IMR-90 (cell line): Measurements from ENCODE around the gene BPTF.

Experiments
- BHLHE40 ChIP-seq: fragments of 150-350 bp; IDR thresholded peaks from 2 replicates; pipeline ENCODE4 v1.6.1; 2016; ENCODE audit warnings: mild to moderate bottlenecking, low read depth, low read length
- CEBPB ChIP-seq: IDR thresholded peaks from 2 replicates; pipeline ENCODE4 v1.6.1; 2012; ENCODE audit warnings: low read depth, low read length, improper control_type of control experiment
- FOS ChIP-seq: fragments of 150-350 bp; IDR thresholded peaks from 2 replicates; pipeline ENCODE4 v1.6.1; 2016; ENCODE audit warnings: low read depth, low read length
- MAFK ChIP-seq: IDR thresholded peaks from 2 replicates; pipeline ENCODE4 v1.6.1; 2012; ENCODE audit warnings: low read depth, low read length, improper control_type of control experiment
- MAZ ChIP-seq: IDR thresholded peaks from 2 replicates; pipeline ENCODE4 v1.6.1; 2012; ENCODE audit warnings: low read depth, mild to moderate bottlenecking, low read length, improper control_type of control experiment, moderate library complexity, borderline replicate concordance
- MXI1 ChIP-seq: IDR thresholded peaks from 2 replicates; pipeline ENCODE4 v1.6.1; 2012; ENCODE audit warnings: low read depth, mild to moderate bottlenecking, low read length, moderate library complexity, borderline replicate concordance
- NFE2L2 ChIP-seq: fragments of 150-350 bp; IDR thresholded peaks from 2 replicates; pipeline ENCODE4 v1.6.1; 2016; ENCODE audit warnings: low read depth, mild to moderate bottlenecking, low read length
- POLR2A ChIP-seq: IDR thresholded peaks from 2 replicates; pipeline ENCODE4 v1.6.1; 2012; ENCODE audit warnings: mild to moderate bottlenecking, low read depth, low read length
- RAD21 ChIP-seq: IDR thresholded peaks from 2 replicates; pipeline ENCODE4 v1.6.1; 2012; ENCODE audit warnings: low read length, improper control_type of control experiment
- RCOR1 ChIP-seq: IDR thresholded peaks from 2 replicates; pipeline ENCODE4 v1.6.1; 2012; ENCODE audit warnings: mild to moderate bottlenecking, low read length, improper control_type of control experiment; ENCODE audit not compliant: insufficient replicate concordance
- RFX5 ChIP-seq: IDR thresholded peaks from 2 replicates; pipeline ENCODE4 v1.8.0; 2012; ENCODE audit warnings: low read depth, mild to moderate bottlenecking, low read length, moderate library complexity
- SMC3 ChIP-seq: fragments of 150-350 bp; IDR thresholded peaks from 2 replicates; pipeline ENCODE4 v1.6.1; 2016; ENCODE audit warnings: low read depth, mild to moderate bottlenecking, antibody characterized with exemption, low read length, moderate library complexity
- TF ChIP-seq, protein P1 (sequence below): conservative IDR thresholded peaks from 2 replicates; pipeline ENCODE4 v1.5.1; 2012; ENCODE audit warnings: mild to moderate bottlenecking, low read depth, low read length, improper control_type of control experiment
- TF ChIP-seq, protein P2 (sequence below): fragments of 150-350 bp; IDR thresholded peaks from 2 replicates; pipeline ENCODE4 v1.6.1; 2017; ENCODE audit warnings: mild to moderate bottlenecking, antibody characterized with exemption, low read length, low read depth

DNA sequence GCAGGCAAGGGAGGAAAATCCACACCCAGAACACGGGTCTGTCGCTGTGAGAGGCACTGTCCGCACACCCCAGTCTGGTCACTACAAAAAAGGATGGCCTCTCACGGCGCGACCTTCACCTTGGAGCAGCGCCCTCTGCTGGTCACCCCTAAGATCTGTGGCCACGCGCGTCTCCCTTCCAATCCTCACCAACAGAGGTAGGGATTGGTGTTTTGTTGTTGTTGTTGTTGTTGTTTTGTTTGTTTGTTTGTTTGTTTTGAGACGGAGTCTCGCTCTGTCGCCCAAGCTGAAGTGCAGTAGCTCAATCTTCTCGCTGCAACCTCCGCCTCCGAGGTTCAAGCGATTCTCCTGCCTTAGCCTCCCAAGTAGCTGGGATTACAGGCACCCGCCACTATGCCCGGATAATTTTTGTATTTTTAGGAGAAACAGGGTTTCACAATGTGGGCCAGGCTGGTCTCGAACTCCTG, 185.9 kb downstream of the BPTF start:
- TF ChIP-seq RAD21 (peak; percentile 20; the same call in 1 of the 2 replicates), NFE2L2 (no peak), POLR2A (no peak), BHLHE40 (no peak), FOS (no peak), MAFK (no peak), RFX5 (no peak), CEBPB (no peak), SMC3 (0 out of 2 replicates have a peak, but pooled peaks have one; percentile 25), RCOR1 (no peak), MAZ (no peak), MXI1 (no peak)
- TF ChIP-seq, protein P1, sequence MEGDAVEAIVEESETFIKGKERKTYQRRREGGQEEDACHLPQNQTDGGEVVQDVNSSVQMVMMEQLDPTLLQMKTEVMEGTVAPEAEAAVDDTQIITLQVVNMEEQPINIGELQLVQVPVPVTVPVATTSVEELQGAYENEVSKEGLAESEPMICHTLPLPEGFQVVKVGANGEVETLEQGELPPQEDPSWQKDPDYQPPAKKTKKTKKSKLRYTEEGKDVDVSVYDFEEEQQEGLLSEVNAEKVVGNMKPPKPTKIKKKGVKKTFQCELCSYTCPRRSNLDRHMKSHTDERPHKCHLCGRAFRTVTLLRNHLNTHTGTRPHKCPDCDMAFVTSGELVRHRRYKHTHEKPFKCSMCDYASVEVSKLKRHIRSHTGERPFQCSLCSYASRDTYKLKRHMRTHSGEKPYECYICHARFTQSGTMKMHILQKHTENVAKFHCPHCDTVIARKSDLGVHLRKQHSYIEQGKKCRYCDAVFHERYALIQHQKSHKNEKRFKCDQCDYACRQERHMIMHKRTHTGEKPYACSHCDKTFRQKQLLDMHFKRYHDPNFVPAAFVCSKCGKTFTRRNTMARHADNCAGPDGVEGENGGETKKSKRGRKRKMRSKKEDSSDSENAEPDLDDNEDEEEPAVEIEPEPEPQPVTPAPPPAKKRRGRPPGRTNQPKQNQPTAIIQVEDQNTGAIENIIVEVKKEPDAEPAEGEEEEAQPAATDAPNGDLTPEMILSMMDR, result peak; percentile 44
- TF ChIP-seq, protein P2, sequence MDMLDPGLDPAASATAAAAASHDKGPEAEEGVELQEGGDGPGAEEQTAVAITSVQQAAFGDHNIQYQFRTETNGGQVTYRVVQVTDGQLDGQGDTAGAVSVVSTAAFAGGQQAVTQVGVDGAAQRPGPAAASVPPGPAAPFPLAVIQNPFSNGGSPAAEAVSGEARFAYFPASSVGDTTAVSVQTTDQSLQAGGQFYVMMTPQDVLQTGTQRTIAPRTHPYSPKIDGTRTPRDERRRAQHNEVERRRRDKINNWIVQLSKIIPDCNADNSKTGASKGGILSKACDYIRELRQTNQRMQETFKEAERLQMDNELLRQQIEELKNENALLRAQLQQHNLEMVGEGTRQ, result no peak
